ENCODE measurements around the gene DENND2C.

DENND2C gene

DNA sequence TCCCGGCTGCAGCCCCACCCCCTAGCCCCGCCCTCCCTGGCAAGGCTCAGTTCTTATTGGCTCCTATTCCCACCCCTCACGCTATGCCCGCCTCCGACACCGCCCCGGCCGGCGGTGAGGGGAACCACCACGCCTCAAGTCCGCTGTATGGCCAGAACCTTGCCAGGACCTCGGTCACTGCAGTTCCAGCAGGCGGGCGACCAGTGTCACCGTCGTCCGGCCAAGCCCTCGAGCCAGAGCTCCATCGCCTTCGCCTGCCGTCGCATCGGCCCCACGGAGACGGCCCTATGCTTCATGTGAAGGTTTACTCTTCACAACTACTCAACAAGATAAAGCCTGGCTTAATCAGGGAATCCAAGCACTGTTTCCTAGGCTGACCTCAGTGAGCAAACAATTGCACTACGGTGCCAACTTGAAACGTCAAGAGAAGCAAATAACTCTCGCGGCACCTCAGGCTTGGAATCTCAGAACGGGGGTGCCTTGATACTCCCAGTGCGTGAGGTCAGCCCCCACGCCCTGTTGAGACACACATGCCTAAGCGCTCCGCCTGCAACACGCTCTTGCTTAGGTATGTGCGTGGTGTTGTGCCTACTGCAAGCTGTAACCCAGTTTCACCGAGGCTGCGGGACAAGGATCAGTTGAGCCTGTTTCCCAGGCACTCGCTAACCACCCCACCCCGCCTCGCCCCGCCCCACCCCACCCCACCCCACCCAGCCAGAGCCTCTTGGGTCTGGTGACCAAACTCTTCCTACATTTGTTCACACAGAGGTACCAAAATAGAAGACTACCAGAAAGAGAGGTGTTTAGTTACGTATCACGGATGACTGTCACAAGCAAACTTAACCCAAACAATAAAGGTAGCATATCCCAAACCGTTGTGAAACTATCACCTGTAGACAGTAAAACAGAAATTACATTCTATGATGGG lies 498 bp upstream of the DENND2C start:
- in situ Hi-C loops (cut with HindIII; ENCODE audit: low pct_unique_long_range_greater_than_20kb, low sequenced_read_pairs): no loop called here
- no peak for TF ChIP-seq JUND (IDR thresholded peaks at IDR 0.05; ENCODE audit: low read depth)
- peak; percentile 63 to 92 for DNase-seq (ENCODE audit: low read depth in 1 of 2, low spot score in 1 of 2)

DNA sequence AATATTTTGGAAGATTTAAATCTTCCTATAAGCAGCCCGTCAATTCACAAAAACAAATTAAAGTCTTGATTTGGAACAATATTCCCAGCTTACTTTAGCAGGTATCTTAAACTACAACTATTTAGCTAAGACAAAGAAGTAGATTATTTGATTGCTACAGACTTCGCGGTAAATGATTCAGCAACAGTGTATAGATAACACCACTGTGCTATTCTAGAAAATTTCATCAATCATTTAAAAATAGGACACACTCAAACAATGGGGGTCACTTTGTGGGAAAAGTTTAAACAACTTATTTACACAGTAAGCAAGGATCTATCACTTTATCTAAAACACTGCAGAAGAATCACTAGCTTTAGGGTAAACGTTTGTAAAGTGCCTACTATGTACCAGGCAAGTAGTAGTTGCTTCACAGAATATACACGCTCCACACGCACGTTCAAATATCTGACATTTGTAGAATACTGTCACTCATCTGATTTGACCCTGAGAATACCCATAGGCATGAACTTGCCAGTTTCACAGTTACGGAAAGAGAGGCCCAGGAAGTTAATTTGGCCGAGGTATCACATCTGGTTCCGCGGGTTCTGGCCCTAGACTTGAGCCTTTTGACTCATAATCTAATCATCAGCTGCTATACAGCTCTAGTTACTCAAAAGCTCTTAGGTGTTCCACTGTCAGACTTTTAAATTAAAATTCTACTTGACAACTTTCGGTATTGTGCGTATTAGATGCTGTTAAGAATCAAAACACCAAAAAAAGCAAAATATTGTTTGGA lies 876 bp downstream of the DENND2C start:
- in situ Hi-C loops (cut with HindIII; ENCODE audit: low pct_unique_long_range_greater_than_20kb, low sequenced_read_pairs): no loop called here
- peak in 1 of 2 experiments; percentile 7 for DNase-seq (ENCODE audit: low read depth in 1 of 2, low spot score in 1 of 2)
- TF ChIP-seq JUND (IDR thresholded peaks at IDR 0.05; ENCODE audit: low read depth): no peak

DNA sequence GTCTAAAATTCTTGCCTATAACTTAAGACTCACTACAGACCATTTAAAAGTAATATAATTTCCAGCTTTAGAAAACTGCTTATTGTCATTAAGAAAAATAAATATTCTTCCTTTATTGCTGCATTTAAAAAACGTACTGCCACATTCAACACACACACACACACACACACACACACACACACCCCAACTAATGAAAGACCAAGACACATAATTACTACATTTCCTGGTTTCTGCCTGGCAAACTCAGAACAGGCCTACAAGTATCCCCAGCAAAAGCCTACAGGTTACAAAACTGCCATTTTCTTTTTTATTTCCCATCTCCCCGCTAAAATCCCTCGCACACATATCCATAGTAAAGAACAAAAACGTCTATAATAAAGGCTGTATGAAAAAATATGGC lies 1.5 kb downstream of the DENND2C start:
- DNase-seq (ENCODE audit: low read depth in 1 of 2, low spot score in 1 of 2): no peak
- in situ Hi-C loops (cut with HindIII; ENCODE audit: low pct_unique_long_range_greater_than_20kb, low sequenced_read_pairs): no loop called here
- TF ChIP-seq JUND (IDR thresholded peaks at IDR 0.05; ENCODE audit: low read depth): no peak

DNA sequence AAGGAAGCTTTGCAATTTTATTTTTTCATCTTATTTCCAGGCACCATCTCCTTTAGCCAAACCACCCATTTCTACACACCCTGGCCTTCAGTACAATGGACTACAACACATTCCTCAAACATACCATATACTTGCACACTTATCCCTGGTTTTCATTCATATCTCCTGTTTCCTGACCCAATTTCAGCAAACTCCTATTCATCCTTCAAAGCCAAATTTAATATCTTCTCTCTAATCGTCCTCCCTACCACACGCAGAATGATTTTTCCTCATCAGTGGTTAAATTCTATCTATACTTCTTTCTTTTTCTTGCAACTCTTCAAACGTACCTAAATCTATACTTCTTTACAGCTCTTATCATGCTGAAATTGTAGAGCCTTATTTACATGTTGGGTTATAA lies 2.9 kb downstream of the DENND2C start:
- TF ChIP-seq JUND (IDR thresholded peaks at IDR 0.05; ENCODE audit: low read depth): no peak
- in situ Hi-C loops (cut with HindIII; ENCODE audit: low pct_unique_long_range_greater_than_20kb, low sequenced_read_pairs): no loop called here
- DNase-seq (ENCODE audit: low read depth in 1 of 2, low spot score in 1 of 2): no peak

DNA sequence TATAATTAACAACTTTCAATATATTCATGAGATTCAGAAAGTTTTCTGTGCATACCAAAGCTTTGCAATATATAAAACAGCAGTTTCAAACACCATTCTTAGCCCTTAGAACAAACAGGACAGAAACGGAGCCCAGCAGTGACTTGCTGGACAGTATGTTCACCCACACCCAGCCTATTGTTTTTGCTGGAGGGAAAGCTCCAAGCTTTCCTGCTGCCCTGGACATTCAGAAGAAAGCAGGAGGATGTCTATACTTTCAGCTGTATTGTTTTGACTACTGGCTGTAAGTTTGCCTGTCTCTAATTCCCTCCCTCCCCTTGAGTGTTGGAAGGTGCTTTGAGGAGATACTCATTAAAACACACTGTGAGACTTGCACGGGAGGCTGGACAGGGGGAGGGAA lies 9.6 kb downstream of the DENND2C start:
- in situ Hi-C loops (cut with HindIII; ENCODE audit: low pct_unique_long_range_greater_than_20kb, low sequenced_read_pairs): no loop called here
- no peak for TF ChIP-seq JUND (IDR thresholded peaks at IDR 0.05; ENCODE audit: low read depth)
- DNase-seq (ENCODE audit: low read depth in 1 of 2, low spot score in 1 of 2): no peak

DNA sequence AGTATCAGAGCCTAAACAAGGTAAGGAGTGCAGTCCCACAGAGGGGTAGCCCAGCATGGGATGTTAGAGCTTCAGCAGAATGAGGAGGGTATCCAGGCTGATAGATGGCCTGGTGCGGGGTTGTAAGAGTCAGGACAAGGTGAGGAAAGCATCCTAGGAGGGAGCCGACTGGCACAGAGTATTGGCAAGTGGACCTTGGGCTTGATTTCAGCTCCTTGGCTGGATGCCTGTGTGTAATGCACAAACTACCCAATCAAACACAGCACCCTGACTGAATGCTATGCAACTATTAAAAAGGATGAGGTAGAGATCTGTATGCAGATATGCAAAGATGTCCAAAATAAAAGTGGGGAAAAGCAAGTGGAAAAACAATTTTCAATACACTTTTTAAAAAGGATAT lies 18.0 kb downstream of the DENND2C start:
- DNase-seq (ENCODE audit: low read depth in 1 of 2, low spot score in 1 of 2): no peak
- in situ Hi-C loops (cut with HindIII; ENCODE audit: low pct_unique_long_range_greater_than_20kb, low sequenced_read_pairs): no loop called here

DNA sequence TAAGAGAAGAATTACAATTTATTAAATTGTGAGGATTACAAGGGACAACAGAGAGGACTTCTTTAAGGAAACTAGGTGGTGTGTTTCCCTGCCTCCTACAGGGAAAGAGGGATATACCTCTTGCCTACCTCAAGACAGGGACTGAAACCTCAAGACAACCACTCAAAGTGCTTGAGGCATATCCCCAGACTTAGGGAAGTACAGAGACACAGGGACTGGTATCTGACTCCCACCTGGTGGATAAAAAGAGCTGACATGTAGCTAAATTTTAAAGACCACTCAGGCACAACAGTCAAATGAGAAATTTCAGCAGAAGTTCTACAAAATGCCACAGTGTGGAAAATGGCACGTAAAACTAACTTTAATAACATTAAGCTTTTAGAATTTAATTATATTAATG lies 21.3 kb downstream of the DENND2C start:
- peak in 1 of 2 experiments; percentile 10 for DNase-seq (ENCODE audit: low read depth in 1 of 2, low spot score in 1 of 2)
- in situ Hi-C loops (cut with HindIII; ENCODE audit: low pct_unique_long_range_greater_than_20kb, low sequenced_read_pairs): no loop called here
- TF ChIP-seq JUND (IDR thresholded peaks at IDR 0.05; ENCODE audit: low read depth): no peak

More for the DNA sequence above, 18.0 kb downstream of the DENND2C start:
- no peak for TF ChIP-seq JUND (IDR thresholded peaks at IDR 0.05; ENCODE audit: low read depth)

DNA sequence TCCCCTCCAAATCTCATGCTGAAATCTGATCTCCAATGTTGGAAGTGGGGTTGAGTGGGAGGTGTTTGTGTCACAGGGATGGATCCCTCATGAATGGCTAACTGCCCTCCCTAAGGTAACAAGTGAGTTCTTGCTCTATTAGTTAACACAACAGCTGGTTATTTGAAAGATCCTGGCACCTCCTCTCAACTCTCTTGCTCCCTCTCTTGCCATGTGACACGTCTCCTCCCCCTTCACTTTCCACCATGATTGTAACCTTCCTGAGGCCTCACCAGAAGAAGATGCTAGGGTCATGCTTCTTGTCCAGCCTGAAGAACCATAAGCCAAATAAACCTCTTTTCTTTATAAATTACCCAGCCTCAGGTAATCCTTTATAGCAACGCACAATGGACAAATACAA lies 28.5 kb downstream of the DENND2C start:
- in situ Hi-C loops (cut with HindIII; ENCODE audit: low pct_unique_long_range_greater_than_20kb, low sequenced_read_pairs): no loop called here
- TF ChIP-seq JUND (IDR thresholded peaks at IDR 0.05; ENCODE audit: low read depth): no peak
- DNase-seq (ENCODE audit: low read depth in 1 of 2, low spot score in 1 of 2): no peak

DNA sequence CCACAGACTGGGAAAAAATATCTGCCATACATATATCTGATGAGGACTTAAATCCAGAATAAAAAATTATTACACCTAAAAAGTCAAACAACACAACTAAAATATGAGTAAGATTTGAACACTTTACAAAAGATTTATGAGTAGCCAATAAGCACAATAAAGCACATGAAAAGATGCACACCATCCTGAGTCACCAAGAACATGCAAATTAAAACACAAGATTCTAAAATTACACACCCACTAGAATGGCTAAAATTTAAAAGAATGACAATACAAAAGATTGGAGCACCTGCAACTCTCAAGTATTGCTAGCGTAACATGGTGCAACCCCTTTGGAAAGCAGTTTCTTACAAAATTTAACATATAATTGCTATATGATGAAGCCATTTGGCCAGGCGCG lies 30.9 kb downstream of the DENND2C start:
- in situ Hi-C loops (cut with HindIII; ENCODE audit: low pct_unique_long_range_greater_than_20kb, low sequenced_read_pairs): no loop called here
- TF ChIP-seq JUND (IDR thresholded peaks at IDR 0.05; ENCODE audit: low read depth): no peak
- no peak for DNase-seq (ENCODE audit: low read depth in 1 of 2, low spot score in 1 of 2)

DNA sequence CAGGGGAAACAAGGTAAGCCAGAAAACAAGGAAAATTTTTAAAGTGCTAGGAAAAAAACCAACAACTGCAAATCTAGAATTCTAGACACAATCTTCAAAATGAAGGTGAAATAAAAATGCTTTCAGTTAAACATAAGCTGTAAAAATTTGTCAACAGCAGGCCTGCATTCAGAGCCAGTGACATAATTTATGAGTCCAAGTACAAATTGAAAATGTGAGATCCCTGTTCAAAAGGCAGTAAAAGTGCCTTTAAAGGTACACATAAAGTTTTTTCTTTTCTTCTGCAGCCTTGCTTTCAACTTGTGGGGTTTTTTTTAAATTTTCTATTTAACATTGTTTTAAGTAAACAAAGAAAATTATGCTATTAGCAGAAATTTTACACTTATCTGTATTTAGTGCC lies 37.4 kb downstream of the DENND2C start:
- no peak for DNase-seq (ENCODE audit: low read depth in 1 of 2, low spot score in 1 of 2)
- TF ChIP-seq JUND (IDR thresholded peaks at IDR 0.05; ENCODE audit: low read depth): no peak
- in situ Hi-C loops (cut with HindIII; ENCODE audit: low pct_unique_long_range_greater_than_20kb, low sequenced_read_pairs): no loop called here

DNA sequence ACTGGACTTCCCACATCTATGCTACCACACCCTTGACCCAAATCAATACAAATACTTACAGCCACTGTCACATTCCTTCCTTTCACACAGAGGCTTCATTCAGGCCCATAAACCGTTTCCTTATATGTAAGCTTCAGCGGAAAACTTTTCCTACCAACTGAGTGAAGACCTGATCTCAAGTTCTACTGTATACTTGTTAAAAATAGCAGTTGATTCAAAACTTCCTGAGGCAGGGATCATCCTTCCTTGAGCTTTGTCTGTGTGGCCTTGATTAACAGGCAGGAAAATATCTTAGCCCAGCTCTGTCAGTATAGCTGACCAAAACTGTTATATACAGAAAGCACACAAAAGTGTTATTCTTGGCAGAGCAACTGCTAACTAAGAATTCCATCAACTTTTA lies 42.7 kb downstream of the DENND2C start:
- TF ChIP-seq JUND (IDR thresholded peaks at IDR 0.05; ENCODE audit: low read depth): no peak
- in situ Hi-C loops (cut with HindIII; ENCODE audit: low pct_unique_long_range_greater_than_20kb, low sequenced_read_pairs): no loop called here
- DNase-seq (ENCODE audit: low read depth in 1 of 2, low spot score in 1 of 2): no peak

DNA sequence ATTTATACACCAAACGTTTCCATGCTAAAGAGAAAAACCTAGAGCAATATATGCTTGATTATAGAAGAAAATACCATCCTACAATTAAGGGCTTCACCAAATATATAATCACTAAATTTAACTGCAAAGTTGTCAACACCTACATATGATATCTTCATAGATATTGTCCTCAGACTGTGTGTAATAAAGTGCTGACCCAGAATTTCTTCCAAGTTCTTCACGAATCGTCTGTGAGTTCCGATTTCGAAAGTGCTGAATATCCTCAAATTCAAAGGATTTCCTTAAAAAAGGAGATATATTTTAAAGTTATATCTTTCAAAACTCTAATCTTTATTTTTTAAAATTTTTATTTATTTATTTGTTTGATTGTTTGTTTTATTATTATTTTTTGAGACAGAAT lies 46.5 kb downstream of the DENND2C start:
- no peak for DNase-seq (ENCODE audit: low read depth in 1 of 2, low spot score in 1 of 2)
- no peak for TF ChIP-seq JUND (IDR thresholded peaks at IDR 0.05; ENCODE audit: low read depth)
- in situ Hi-C loops (cut with HindIII; ENCODE audit: low pct_unique_long_range_greater_than_20kb, low sequenced_read_pairs): no loop called here

DNA sequence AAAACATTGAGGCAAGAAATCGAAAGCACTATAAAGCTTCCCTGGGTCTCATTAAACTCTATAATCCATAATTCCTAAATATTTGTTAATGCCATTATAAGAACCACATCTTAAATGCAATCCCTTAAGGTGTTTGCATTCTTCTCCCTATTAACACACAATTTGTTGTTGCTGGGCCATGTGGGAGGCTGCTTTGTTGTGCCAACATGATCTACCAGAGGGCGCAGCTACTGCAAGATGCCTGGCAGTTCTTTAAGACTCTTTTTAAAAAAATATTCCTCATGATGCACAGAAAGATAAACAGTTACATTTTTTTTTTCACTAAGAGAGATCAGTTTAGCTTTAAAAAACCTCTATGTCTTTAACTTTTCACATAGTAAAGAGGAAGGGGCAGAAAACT lies 49.4 kb downstream of the DENND2C start:
- DNase-seq (ENCODE audit: low read depth in 1 of 2, low spot score in 1 of 2): peak in 1 of 2 experiments; percentile 2
- in situ Hi-C loops (cut with HindIII; ENCODE audit: low pct_unique_long_range_greater_than_20kb, low sequenced_read_pairs): no loop called here
- no peak for TF ChIP-seq JUND (IDR thresholded peaks at IDR 0.05; ENCODE audit: low read depth)
